HUES6 (cell line): Measurements from ENCODE around the gene AMBP.

Experiments
- H3K27ac ChIP-seq: 2 replicates; pipeline ENCODE4 v1.7.0; 2013; ENCODE audit warnings: low read depth, mild to moderate bottlenecking, low read length, inconsistent platforms
- H3K27me3 ChIP-seq: 2 replicates; pipeline ENCODE4 v1.6.1; 2013; ENCODE audit warnings: low read length; ENCODE audit not compliant: control insufficient read depth, insufficient read depth
- H3K36me3 ChIP-seq: 2 replicates; pipeline ENCODE4 v1.6.1; 2013; ENCODE audit warnings: low read length; ENCODE audit not compliant: control insufficient read depth, insufficient read depth
- H3K4me1 ChIP-seq: 2 replicates; pipeline ENCODE4 v1.6.1; 2013; ENCODE audit warnings: low read length; ENCODE audit not compliant: control insufficient read depth, insufficient read depth
- H3K4me3 ChIP-seq: 2 replicates; pipeline ENCODE4 v1.5.1; 2013; ENCODE audit warnings: low read depth, low read length
- H3K9ac ChIP-seq: one replicate; pipeline ENCODE4 v1.6.1; 2013; ENCODE audit warnings: mild to moderate bottlenecking, low read length
- H3K9me3 ChIP-seq: 2 replicates; pipeline ENCODE4 v1.6.1; 2013; ENCODE audit warnings: low read depth, low read length; ENCODE audit not compliant: control insufficient read depth, insufficient read depth

AMBP gene

GRCh38 chr9:114081441-114082016 is 3.4 kb upstream of the AMBP start:
- no peaks in the 10 kb centered on the region for H3K4me1 ChIP-seq
- peaks cover 4% of the 10 kb centered on the region; the same call in 1 of the 2 replicates for H3K27me3 ChIP-seq
- H3K9me3 ChIP-seq: no peaks in the 10 kb centered on the region
- H3K4me3 ChIP-seq: no peak overlapping the region
- H3K27ac ChIP-seq: no peak overlapping the region
- no peak overlapping the region for H3K9ac ChIP-seq
- H3K36me3 ChIP-seq: no peaks in the 10 kb centered on the region

DNA sequence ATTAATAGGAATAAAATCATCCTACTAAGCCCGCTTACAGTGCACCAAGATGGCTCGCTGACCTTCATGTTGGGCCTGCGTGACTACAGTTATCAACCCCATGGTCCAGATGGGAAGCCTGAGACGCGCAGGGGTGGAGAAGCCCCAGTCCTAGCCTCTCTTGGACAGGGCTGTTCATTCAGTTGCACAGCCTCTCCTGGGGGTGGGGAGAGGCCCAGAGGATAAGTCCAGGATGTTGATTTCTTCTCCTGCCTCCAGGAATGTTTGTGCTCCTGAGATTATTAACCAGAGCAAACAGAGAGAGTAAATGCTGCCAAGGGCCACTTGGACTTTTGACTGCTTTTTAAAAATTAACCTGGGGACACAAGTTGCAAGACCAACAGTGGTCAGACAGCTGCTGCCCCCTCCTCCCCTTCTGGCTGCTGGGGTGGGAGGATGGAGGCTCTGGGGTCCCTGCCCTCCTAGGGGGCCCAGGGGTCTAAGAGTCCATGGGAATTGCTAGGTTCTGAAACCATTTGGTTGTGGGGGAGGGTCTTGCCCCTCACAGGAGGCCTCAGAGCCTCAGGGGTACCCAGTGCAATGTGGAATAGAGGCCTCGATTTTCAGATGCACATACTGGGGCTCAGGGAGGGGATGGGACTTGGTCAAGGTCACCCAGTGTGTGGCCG is 2.8 kb upstream of the AMBP start:
- Histone ChIP-seq H3K9me3 (no peaks in the 10 kb centered on the region), H3K36me3 (no peaks in the 10 kb centered on the region), H3K9ac (no peak overlapping the region), H3K27ac (no peak overlapping the region), H3K4me3 (no peak overlapping the region), H3K27me3 (peaks cover 9% of the 10 kb centered on the region), H3K4me1 (no peaks in the 10 kb centered on the region)

DNA sequence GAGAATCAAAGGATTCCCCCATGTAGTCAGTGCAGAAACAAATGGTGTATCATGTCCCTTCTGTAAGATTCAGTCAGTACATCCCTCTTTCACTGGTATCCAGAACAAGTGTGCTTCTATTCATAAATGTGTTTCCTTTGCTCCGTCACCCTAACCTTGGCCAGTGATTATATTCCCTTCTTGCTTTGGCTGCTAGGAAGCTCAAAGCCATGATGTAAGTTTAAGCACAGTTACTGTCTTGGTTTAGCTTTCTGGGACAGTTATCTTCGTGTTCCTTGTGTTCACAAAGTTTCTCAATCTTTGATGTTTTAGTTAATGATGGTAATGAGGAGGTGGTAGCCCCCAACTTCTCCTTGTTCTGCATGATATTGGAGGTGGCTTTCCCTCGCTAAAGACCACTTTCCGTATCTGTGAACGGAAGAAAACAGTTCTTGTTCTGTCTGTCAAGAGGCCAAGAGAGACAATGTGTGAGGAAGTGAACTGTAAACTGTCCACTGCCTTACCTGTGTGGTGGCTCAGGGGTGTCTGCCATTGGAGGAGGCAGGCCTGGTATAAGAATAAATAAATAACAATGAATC is 2.2 kb upstream of the AMBP start:
- no peaks in the 10 kb centered on the region for H3K9me3 ChIP-seq
- peaks cover 16% of the 10 kb centered on the region for H3K27me3 ChIP-seq
- H3K4me1 ChIP-seq: no peaks in the 10 kb centered on the region
- no peak overlapping the region for H3K4me3 ChIP-seq
- H3K36me3 ChIP-seq: no peaks in the 10 kb centered on the region
- no peak overlapping the region for H3K27ac ChIP-seq
- no peak overlapping the region for H3K9ac ChIP-seq

DNA sequence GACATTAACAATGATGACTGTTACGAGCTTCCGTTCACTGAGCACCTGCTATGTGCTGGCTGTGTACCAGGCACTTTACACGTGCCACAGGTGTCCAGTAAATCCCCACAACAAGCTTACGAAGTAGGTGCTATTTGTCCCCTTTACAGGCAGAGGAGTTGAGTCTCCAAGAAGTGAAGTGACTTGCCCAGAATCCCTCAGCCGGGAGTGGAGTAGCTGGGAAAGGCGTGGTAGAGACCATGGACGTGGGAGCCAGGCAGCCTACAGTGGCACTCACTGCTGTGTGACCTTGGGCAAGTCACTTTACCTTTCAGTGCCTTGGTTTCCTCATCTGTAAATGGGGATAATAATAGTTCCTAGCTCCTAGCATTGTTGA is 669 bp upstream of the AMBP start:
- Histone ChIP-seq H3K9me3 (no peaks in the 10 kb centered on the region), H3K36me3 (no peaks in the 10 kb centered on the region), H3K9ac (no peak overlapping the region), H3K4me3 (no peak overlapping the region), H3K4me1 (no peaks in the 10 kb centered on the region), H3K27me3 (peaks cover 18% of the 10 kb centered on the region), H3K27ac (no peak overlapping the region)

- Histone ChIP-seq H3K27me3 (peaks cover 18% of the 10 kb centered on the region), H3K4me3 (no peak overlapping the region), H3K4me1 (no peaks in the 10 kb centered on the region), H3K27ac (no peak overlapping the region), H3K36me3 (no peaks in the 10 kb centered on the region), H3K9ac (no peak overlapping the region), H3K9me3 (no peaks in the 10 kb centered on the region)
These were observed 800 bp downstream of the AMBP start for GRCh38 chr9:114077162-114077837.

GRCh38 chr9:114076237-114077161 is 1.6 kb downstream of the AMBP start:
- peaks cover 18% of the 10 kb centered on the region for H3K27me3 ChIP-seq
- H3K36me3 ChIP-seq: no peaks in the 10 kb centered on the region
- no peaks in the 10 kb centered on the region for H3K9me3 ChIP-seq
- H3K4me1 ChIP-seq: no peaks in the 10 kb centered on the region
- H3K9ac ChIP-seq: no peak overlapping the region
- H3K4me3 ChIP-seq: no peak overlapping the region
- H3K27ac ChIP-seq: no peak overlapping the region

DNA sequence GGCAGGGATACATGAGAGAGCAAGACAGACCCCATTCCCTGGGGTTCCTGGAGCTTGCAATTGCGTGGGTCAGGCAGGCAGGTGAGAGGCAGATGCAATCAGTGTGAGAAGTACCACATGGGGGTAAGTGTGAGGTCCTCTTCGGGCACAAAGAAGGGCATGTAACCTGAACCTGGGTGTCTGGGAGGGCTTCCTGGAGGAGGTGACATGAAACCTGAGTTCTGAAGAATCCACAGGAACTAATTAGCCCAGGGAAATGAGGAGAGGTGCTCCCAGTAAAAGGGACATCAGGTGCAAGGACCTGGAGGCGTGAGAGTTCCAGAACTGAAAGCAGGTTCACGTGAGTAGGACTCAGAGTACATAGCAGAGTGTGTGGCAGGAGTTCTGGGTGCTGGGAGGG is 2.5 kb downstream of the AMBP start:
- Histone ChIP-seq H3K27me3 (peaks cover 18% of the 10 kb centered on the region), H3K4me3 (no peak overlapping the region), H3K27ac (no peak overlapping the region), H3K36me3 (no peaks in the 10 kb centered on the region), H3K9me3 (no peaks in the 10 kb centered on the region), H3K9ac (no peak overlapping the region), H3K4me1 (no peaks in the 10 kb centered on the region)

DNA sequence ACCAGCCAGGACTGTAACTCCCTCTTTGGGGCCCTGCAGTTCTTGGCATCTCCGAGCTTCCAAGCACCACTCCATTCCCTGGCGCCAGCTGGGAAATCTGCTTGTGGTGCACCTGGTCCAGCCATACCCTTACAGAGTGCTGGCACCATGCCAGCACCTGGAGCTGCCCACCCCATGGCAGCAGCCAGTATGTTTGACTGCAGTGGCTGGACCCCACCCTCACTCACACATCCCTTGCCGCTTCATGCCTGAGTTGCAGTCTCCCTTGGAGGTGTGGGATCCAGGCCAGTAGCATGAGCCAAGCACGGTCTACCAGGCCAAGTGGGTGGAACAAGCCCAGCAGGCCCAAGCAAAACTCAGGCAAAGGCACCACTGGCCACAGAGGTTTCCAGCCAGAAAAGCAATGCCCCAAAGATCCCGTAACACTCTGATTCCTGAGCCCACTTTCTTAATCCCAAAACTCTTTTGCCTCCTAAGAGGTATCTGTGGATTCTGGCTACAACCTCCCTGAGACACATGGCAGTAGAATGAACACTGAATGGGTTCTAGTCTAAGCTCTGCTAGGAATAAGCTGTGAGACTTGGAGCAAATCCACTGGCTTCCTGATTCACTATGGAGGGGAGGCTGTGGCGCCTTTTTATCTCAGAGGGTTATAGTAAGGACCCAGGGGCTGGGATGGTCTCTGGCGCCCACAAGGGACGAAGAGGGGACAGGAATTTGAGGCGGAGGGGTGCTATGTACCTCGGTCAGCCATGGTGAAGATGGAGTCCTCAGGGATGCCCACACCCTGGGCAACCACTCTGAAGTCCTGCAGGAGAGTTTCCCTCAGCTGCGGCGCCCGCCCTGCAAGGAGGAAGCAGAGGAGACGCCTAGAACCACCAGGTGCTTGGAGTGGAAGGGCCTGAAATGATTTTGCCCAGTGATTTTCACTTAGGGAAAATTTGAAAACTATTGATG is 5.6 kb downstream of the AMBP start:
- Histone ChIP-seq H3K27me3 (peaks cover 18% of the 10 kb centered on the region), H3K4me1 (no peaks in the 10 kb centered on the region), H3K27ac (no peak overlapping the region), H3K4me3 (no peak overlapping the region), H3K9ac (no peak overlapping the region), H3K9me3 (no peaks in the 10 kb centered on the region), H3K36me3 (no peaks in the 10 kb centered on the region)

GRCh38 chr9:114071197-114071795 is 6.8 kb downstream of the AMBP start:
- Histone ChIP-seq H3K36me3 (no peaks in the 10 kb centered on the region), H3K9ac (no peak overlapping the region), H3K4me1 (no peaks in the 10 kb centered on the region), H3K27me3 (peaks cover 16% of the 10 kb centered on the region), H3K4me3 (no peak overlapping the region), H3K9me3 (no peaks in the 10 kb centered on the region), H3K27ac (no peak overlapping the region)
